ENCODE measurements around the gene FAM124A.
"Not testable (repeated sequence)": the region's sequence is repeated elsewhere in the genome, so short reads cannot be mapped to it uniquely, and the experiment has no call there.

The FAM124A gene

DNA sequence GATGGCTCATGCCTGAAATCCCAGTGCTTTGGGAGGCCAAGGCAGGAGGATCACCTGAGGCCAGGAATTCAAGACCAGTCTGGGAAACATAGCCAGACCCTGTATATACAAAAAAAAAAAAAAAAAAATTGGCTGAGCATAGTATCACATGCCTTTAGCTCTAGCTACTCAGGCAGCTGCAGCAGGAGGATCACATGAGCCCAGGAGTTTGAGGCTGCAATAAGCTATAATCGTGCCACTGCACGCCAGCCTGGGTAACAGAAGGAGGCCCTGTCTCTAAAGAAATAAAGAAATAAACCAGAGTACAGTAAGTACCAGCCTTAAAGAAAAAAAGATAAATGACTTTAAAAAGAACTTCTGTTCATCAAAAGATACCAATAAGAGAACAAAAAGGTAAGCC lies 52.9 kb downstream of the FAM124A start:
- no peak for DNase-seq

DNA sequence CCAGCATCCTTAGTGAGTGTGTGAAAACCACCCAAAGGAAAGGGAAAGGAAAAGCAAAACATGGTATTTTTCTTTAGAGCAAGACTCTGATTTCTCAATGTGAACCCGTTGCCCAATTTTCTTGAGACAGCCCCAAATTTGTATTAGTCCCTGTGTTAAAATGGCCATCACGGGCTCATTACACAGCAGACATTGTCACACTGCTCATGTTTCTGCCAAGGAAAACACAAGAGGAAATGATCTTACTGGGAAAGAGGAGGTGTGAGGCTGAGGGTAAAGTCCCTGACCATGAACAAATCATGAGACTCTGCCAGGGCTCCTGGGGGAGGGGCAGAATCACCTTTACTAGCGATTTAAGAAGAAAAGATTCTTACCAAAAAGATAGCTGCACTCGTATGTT lies 54.4 kb downstream of the FAM124A start:
- no peak for DNase-seq

DNA sequence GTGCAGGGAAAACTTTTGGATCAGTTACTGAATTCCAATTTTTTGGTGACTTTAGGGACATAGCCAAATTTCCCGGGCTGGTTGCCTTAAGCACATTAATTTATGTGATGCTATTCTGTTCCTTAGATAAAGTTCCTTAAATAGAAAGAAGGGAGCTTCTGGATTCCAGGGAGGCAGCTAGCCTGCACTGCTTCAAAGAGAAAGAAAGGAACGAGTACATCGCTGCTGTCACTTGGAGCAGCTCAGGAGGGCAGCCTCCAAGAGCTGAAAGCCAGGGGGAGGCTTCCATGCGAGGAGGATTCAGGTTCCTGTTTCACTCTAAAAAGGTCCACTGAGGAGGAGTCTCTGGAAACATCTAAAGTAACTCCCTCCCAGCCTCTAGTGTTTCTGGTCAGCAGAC lies 55.7 kb downstream of the FAM124A start:
- no peak for DNase-seq

DNA sequence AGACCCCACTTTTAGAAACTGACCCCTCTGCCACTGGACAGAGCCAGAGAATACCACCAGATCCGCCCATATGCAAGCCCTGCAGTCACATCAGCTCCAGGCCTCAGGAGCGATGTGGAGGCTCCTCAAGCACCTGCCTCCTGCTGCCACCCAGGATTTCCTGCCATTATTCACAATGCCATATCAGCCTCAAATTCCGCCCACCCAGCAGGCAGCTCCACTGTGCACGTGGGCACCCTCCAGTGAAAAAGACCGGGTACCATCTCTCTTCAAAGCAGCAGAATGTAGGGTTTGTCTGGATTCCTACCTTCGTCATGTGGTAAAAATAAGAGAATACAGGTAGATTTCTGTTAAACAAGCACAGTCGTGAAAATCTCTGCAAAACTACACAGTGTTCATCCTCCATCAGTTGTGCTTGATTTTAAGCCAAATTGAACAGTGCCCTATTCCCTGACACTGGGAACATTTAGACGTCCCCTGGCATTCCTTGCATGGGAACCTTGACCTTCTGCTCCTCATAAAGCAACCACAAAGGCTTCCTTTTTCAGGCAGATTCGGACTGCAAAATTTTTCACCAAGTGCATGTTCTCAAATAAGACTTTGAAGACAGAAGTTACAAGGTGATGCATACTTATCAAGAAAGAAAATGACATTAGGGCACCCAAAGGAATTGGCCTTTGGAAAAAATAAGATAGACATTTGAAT lies 56.4 kb downstream of the FAM124A start:
- no peak for DNase-seq

DNA sequence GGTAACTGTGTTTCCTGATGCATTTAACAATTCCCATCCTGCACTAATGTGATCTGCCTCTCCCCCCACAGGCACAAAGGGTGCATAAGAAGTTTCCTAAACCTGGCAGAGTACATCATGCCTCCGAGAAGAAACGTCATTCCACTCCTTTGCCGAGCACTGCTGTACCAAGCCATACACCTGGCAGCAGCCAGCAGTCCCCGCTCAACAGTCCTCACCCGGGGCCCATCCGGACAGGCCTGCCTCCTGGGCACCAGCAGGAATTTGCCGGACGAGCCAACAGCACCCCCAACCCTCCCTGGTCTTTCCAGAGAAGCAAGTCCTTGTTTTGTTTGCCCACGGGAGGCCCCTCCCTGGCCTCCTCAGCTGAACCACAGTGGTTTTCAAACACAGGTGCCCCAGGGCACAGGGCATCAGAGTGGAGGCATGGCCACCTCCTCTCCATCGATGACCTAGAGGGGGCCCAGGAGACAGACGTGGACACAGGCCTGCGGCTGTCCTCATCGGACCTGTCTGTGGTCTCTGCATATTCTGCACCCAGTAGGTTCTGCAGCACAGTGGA lies 58.3 kb downstream of the FAM124A start:
- DNase-seq, result no peak

DNA sequence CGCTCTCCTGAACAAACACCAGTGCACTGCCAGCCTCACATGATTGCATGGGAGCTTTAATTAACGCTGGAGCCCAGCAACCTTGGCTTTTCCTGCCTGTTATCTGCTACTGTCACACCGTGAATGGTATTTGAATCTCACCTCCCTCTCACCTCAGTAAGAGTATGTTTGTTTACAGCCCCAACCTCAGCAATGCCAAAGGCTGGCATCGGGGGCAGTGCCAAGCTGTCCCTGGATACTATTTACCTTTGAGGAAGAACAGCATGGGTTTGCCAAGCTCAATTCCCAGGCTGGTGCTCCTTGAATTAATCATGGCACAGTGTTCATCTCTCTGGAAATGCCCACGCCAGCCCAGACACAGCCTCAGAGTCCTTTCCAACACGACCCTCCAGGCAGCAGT lies 60.1 kb downstream of the FAM124A start:
- DNase-seq, result no peak

DNA sequence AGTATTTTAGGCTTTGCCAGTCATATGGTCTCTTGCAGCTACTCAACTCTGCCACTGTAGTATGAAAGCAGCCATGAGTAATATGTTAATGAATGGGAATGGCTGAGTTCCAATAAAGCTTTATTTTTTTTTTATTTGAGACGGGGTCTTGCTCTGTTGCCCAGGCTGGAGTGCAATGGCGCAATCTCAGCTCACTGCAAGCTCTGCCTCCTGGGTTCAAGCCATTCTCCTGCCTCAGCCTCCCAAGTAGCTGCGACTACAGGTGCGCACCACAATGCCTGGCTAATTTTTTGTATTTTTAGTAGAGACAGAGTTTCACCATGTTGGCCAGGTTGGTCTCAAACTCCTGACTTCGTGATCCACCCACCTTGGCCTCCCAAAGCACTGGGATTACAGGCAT lies 60.7 kb downstream of the FAM124A start:
- DNase-seq, result not testable (repeated sequence)

DNA sequence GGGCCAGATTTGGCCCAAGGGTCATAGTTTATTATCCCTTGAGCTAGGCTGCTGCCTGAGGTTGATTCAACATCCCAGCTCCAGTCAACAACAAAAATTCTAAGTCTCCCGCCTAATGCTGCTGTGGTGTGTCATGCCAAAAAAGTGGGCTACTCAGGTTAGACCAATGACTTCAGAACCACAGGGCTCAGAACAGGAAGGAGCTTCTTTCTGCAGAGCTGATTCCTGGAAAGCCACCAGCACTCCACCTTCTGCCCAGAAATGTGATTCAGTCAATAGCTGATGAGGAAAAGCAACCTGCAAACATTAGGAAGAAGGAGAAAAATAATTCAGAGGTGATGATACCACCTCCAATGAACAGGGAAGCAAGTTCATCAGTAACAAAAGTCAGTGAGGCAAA lies 61.2 kb downstream of the FAM124A start:
- DNase-seq, result no peak

DNA sequence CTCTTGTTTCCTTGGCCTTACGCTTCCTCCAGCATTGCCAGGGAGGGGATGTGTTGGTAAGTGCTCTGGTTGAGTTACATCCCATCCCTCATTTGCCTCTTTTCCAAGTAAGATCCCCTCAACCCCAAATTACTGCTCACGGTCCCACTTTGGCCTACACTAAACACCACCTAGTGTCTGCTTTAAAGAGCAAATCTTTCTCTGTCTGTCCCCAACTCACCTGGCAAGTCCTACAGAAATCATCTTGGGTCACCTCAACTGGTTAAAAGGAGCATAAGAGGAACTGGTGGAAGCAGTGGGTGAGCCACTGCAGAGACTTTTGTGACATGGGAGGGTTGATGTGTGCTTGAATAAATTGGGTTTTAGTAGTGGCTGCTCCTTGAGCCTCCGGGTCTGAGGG lies 62.1 kb downstream of the FAM124A start:
- no peak for DNase-seq

DNA sequence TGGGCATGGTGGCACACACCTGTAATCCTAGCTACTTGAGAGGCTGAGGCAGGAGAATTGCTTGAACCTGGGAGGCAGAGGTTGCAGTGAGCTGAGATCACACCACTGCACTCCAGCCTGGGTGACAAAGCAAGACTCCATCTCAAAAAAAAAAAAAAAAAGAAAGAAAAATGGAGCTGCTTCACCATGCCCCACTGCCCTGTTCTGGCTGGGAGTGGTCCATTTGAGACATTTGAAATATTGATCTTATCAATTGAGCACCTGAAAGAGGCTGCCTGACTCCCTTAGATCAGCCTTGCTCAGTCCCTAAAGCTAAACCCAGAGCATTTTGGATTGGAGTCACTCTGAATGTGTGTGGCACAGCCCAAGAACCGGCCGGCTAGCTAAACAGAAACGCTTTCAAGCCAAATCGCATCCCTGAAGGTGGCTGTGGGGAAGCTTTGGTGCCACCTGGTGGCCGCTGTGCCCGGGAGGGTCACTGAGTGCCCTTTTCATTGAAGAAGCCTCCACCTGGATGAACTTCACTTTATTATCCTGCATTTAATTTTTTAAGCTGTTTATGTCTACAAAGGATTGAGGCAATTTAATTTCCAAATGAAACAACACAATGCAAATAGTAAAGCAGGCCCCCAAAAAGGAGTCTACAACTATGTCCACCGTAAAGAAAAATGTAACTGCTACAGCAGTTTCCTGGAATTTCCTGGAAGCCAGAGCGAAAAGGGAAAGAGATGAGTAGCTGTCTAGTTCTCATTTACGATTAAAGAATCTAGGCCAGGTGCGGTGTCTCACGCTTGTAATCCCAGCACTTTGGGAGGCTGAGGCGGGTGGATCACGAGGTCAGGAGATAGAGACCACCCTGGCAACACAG lies 64.2 kb downstream of the FAM124A start:
- peak; percentile 31 for DNase-seq

DNA sequence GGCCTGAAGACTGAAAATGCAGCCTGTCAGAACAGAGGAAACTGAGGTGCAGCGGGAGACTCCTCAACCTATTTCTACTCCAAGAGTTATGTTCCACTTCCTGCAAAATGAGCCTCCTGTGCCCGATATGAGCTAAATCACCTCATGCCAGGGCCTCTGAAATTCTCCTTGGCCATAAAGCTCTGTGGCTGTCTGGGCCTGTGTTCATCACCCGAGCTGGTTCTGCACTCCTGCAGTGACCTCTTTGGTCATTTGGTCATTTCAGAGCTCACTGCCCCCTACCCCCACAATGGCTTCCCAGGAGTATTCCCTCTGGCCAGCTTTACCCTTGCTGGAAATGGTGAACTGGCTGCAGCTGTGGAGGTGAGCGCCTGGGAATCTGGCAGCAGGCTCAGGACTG lies 65.6 kb downstream of the FAM124A start:
- DNase-seq, result no peak

DNA sequence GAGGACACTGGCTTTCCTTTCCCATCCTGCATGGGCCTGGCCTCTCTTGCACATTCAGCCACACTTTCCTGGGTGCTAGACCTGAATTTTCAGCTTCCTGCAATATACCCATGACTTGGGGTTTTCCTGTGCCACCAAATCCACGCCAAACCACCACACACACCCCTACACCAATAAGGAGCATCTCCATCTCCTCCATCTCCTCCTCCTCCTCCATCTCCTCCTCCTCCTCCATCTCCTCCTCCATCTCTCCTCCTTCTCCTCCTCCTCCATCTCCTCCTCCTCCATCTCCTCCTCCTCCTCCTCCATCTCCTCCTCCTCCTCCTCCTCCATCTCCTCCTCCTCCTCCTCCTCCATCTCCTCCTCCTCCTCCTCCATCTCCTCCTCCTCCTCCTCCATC lies 66.1 kb downstream of the FAM124A start:
- not testable (repeated sequence) for DNase-seq

DNA sequence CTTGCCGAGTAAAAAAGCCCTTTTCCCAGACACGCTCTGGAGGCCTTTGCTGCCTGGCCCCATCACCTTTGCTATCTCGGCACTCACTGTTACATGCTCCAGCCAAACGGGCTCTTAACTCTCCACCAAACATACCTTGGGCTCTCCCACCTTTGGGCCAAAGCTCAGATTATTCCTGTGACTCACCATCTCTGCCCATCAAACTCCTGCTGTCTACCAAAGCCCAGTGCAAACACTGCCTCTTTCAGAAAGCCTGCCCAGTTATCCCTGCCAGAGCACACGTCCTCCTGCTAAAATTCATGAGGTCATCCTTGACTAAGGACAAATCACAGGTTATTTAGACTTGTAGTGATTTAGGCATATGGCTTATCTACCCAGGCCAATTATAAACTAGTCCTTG lies 69.1 kb downstream of the FAM124A start:
- DNase-seq, result no peak

DNA sequence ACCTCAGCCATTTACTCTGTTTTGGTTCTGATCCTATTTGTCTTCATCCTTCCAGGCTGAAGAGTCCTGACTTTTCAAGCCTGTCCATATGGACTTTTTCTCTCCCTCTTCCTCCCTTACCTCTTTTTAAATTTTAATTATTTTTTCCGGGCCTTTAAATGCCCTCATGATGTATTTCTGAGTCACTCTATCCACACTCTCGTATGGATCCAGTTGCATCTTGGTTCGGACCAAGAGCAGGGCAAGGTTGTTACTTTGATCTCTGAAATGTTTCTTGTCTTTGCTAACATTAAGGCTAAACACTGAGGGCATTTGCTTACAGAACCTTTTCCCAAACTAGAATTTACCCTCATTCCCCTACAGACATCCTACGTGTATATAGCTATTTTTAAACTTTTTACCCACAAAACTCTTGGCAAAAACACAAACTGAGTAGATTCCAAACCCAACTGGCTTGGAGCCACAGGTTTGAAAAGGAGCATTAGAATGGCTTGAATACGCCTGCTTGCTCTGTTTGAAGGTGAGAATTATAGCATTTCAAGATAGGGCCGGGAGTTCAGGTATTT lies 69.9 kb downstream of the FAM124A start:
- DNase-seq, result no peak

DNA sequence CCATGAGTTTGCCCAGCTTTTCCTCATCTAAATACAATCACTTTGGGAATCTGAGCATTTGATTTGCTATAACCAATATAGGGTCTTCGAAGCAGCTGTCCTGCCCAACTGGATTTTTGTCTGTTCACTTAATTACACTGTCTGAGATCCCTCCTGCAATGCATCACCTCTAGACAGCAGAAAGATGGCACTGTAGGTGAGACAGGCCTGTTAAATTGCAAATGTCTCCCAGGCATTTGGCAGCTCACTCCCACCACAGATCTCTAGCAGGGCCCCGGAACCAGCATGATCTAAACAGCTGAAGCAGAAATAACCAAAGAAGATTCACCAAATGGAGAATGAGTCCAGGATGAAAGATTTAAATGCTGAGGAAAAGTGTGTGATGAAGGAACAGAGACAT lies 75.4 kb downstream of the FAM124A start:
- no peak for DNase-seq

DNA sequence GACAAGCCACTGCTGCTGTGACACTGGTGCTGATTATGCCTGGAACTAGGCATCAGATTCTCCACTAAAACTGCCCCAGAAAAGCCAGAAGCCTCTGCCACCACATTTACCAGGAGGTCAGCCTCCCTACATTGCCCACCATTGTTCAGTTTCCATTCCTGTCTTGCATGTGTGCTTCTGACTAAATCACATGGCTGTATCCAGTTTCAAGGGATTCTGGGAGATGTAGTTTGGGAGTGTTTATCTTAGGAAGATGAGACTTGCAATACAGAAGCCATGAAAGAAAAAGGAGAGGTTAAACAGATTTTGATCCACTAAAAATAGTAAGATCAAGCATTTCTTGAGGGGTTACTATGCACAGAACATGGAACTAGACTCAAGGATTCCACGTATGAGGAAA lies 76.6 kb downstream of the FAM124A start:
- no peak for DNase-seq

DNA sequence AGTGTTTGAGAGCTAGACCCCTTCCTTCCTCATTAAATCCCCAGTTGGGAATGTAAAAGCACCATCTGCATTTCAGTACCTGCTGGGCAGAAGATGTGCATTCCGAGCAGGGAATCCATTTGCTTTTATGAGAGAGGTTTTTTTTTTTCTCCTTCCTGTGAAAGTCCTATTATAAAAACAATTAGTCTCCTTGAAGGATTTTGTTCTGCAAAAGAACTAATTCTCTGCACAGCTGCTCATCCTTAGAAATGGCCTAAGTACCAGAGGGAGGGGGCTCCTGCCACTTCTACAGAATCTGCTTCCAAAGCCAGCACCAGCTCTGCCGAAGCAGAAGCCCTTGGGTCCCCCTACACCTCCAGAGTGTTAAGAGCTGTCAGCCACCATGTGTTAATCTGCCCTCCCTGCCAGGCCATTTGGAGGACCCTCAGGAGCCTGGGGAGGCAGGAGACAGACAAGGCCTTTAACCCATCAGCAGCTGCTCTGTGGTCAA lies 80.9 kb downstream of the FAM124A start:
- no peak for DNase-seq

DNA sequence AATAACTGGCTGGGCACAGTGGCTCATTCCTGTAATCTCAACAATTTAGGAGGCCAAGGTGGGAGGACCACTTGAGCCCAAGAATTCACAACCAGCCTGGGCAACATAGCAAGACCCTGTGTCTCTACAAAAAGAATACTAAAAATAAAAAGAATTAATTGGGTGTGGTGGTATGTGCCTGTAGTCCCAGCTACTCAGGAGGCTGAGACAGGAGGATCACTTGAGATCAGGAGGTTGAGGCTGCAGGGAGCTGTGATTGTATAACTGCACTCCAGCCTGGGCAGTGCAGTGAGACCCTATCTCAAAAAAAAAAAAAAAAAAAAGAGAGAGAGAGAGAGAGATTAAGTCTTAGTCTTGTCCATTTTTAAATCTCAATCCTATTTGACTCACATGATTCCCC lies 81.7 kb downstream of the FAM124A start:
- no peak for DNase-seq

DNA sequence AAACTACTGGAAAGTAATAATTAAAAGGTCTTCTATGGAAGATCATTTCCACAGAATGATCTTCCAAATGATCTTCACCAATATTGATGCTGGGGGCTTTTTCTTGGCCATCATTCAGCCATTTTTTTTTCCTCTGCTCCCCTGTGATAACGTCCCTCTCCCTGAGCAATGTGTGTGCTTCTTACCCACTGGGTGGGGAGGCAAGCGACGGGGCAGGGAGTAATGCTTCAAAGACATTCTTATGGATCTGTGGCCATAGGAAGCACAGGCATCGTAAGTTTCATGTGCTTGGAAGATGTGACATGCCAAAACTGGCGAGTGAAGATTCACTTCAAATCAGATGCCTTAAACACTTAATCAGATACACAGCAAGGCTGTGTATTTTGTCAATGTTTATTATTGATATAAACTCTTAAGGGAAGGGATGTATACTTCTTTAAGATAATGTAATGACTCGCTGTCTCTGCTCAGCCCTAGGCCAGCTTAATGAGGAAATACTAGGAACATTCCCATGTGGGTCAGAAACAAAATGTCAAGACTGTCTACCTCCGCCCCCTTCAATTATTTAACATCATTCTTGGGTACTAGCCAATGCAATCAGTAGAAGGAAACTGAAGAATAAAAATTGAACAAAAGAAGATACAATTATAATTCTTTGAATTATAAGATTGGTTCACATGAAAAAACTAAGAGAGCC lies 83.2 kb downstream of the FAM124A start:
- no peak for DNase-seq

DNA sequence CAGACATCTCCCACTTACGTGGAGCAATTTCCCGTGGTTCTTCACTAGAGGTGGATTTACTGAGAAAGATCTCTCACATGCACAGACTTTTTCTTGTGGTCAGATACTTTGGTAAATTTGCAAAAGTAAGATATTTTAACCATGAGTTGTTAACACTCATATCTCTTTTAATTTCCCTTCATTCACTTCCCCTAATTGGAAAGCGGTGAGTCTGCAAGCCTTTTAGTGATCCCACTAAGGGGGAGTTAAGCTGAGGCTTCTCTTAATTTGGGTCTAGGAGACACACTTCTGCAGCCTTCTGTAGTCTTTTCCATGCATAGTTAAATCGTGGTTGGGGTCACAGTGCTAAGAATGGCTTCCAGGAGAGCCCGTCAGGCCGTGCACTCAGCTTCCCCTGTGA lies 86.6 kb downstream of the FAM124A start:
- no peak for DNase-seq

DNA sequence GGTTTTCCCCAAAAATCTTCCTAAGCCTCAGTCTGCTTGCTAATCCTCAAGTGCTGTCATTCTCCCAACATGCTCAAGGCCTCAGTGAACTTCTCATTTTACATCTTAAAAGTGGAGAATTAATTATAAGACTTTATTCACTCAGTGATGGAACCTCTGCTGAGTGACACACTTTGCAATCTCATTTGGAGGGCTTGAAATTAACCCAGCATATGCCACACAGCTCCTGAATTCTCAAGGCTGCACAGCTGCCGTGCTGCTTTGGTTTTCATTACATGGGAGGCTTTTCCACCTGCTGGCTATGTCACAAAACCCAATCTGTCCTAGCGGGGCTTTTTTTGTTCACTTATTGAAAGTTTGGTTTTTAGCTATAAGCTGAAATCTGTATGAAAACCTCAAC lies 89.0 kb downstream of the FAM124A start:
- no peak for DNase-seq

DNA sequence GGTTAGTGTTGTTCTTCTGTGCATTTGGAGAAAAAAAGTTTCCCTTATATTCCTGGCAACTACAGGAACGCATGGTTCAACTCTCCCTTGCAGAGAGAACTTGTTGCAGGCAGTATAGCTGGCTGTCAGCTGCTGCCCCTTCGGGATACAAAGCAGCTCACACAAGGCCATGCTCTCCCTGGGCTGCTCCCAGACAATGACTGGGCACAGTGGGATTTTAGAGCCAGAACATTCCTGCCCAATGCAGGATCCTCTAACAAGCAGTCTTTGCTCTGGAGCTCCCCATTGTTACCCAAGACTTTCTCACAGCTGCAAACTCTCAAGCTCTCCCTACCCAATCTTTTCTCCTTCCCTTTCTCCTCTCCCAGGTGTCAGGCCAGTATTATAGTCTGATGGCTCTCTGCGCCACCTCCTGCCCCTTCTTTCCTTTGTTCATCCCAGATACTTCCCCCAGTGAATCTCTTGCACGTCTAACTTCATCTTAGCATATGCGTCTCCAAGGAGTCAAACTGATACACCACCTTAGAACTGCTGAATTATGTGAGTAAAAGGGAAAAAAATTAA lies 89.8 kb downstream of the FAM124A start:
- DNase-seq, result no peak

DNA sequence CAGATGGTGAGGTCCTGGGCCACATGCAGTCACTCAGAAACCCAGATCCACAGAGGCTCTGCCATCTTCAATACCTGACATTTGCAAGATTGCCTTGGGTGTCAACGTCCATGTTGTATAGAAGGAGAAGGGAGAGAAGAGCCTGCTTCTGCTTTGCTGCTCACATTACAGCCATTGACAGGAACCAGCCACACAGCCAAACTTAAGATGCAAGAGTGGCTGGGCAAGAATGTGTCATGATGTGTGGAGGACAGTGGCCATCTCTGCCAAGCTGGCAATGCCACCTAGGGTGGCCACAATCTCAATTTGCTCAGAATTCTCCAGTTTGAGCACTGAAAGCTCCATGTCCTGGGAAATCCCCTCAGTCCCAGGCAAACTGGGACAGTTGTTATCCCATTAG lies 91.4 kb downstream of the FAM124A start:
- DNase-seq, result no peak
